Effector memory CD4-positive, alpha-beta T cell (primary cell): Measurements from ENCODE around the gene GRAMD1B.
"Not testable (repeated sequence)": the region's sequence is repeated elsewhere in the genome, so short reads cannot be mapped to it uniquely, and the experiment has no call there.

Experiments used
- DNase-seq, 3 donors: peaks; one replicate each; pipeline ENCODE4 v3.0.0-alpha.2; 2020
- H3K27ac ChIP-seq: 2 replicates; pipeline ENCODE4 v1.7.0; 2013; ENCODE audit warnings: mild to moderate bottlenecking, low read length, moderate library complexity; ENCODE audit not compliant: insufficient read depth, poor library complexity, severe bottlenecking
- H3K27me3 ChIP-seq: replicated peaks from 2 replicates; pipeline ENCODE4 v1.7.0; 2013; ENCODE audit warnings: mild to moderate bottlenecking, low read length; ENCODE audit not compliant: insufficient read depth, control insufficient read depth, poor library complexity, severe bottlenecking
- H3K36me3 ChIP-seq: 2 replicates; pipeline ENCODE4 v1.7.0; 2013; ENCODE audit warnings: mild to moderate bottlenecking, low read length, moderate library complexity; ENCODE audit not compliant: control insufficient read depth, insufficient read depth
- H3K4me1 ChIP-seq: 2 replicates; pipeline ENCODE4 v1.7.0; 2013; ENCODE audit warnings: low read length, mild to moderate bottlenecking; ENCODE audit not compliant: control insufficient read depth, insufficient read depth, poor library complexity, severe bottlenecking
- H3K4me3 ChIP-seq: 2 replicates; pipeline ENCODE4 v1.7.0; 2013; ENCODE audit warnings: low read length, low read depth, mild to moderate bottlenecking; ENCODE audit not compliant: insufficient read depth, poor library complexity, severe bottlenecking
- H3K9me3 ChIP-seq: 2 replicates; pipeline ENCODE4 v1.7.0; 2013; ENCODE audit warnings: mild to moderate bottlenecking, low read length, moderate library complexity; ENCODE audit not compliant: control insufficient read depth

GRAMD1B gene

DNA sequence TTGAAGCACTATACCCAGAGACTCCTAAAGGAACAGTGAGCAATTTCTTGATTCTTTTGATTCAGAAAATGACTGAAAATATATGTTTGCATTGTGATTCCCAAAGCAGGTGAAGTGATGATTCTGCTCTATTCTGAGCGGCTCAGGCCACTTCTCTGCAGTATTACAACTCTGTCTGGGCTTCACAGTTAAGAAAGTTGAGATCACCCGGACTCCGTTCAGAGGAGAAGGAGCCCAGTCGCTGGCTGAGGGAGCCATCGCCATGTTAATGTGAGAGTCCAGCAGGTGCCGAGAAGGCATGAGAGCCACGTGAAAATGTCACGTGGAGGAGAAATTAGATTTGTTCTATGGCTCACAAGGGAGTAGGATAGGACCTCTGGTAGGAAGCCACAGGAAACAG, 132.8 kb downstream of the GRAMD1B start:
- Histone ChIP-seq H3K36me3 (no peaks in the 10 kb centered on the region), H3K4me1 (no peaks in the 10 kb centered on the region), H3K27ac (no peak overlapping the region), H3K4me3 (no peak overlapping the region), H3K9me3 (no peaks in the 10 kb centered on the region), H3K27me3 (no peaks in the 10 kb centered on the region)
- DNase-seq: no peak

DNA sequence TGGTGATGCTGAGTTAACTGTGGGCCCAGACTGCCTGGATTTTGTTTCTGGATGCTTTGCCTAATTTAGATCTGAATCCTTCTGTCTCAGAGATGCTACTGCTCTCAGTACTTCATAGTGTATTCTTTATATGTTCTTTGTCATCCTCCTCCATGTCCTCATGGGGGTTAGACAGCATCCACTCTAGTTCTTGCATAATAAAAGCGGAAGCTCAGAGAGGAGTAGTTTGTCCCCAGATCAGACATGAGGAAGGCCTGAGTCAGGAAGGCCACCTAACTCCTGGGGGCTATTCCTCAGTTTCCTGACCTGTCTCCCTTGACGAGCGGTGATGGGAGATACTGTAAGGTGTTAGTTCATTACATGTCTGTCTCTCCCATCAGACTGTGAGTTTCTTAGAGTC, 134.2 kb downstream of the GRAMD1B start:
- H3K4me3 ChIP-seq: no peak overlapping the region
- H3K4me1 ChIP-seq: no peaks in the 10 kb centered on the region
- H3K36me3 ChIP-seq: no peaks in the 10 kb centered on the region
- H3K9me3 ChIP-seq: no peaks in the 10 kb centered on the region
- no peak for DNase-seq
- H3K27ac ChIP-seq: no peak overlapping the region
- H3K27me3 ChIP-seq: no peaks in the 10 kb centered on the region

DNA sequence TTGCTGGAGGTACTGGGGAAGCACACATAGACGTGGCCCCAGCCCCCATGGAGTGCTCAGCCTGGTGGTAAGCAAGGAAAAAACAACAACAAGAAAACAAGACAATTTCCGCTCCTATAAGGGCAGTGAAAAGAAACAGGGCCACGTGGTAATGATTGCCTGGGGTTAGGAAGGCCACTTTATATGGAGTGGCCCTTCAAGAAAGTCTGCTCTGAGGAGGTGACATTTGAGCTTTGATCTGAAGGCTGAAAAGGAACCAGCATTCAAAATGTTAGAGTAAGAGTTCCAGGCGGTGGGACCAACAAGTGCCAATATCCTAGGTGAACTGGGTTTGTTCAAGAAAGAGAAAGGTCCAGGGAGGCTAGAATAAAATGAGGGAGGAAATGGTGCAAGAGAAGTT, 136.8 kb downstream of the GRAMD1B start:
- H3K36me3 ChIP-seq: no peaks in the 10 kb centered on the region
- DNase-seq: no peak
- no peaks in the 10 kb centered on the region for H3K9me3 ChIP-seq
- H3K27me3 ChIP-seq: no peaks in the 10 kb centered on the region
- no peak overlapping the region for H3K4me3 ChIP-seq
- H3K4me1 ChIP-seq: no peaks in the 10 kb centered on the region
- H3K27ac ChIP-seq: no peak overlapping the region

DNA sequence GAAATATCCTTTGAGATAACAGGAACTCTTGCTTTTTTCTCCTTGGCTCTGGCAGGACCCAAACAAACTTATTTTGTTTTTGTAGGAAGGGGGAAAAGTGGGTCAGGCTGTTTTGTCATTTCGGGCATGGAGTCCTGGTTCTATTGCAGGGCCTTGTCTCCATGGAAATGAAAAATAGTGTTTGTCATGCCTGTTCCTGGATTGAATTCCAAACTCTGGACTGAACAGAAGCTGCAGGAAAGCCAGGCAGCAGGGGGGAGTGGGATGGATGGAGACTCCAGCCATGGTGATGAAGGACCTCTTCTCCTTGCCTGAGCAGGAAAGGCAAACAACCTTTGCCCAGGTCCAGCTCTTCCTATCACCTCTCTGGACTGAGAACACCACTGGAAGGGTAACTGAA, 137.4 kb downstream of the GRAMD1B start:
- no peaks in the 10 kb centered on the region for H3K36me3 ChIP-seq
- no peaks in the 10 kb centered on the region for H3K4me1 ChIP-seq
- no peak for DNase-seq
- H3K27me3 ChIP-seq: no peaks in the 10 kb centered on the region
- no peak overlapping the region for H3K27ac ChIP-seq
- no peaks in the 10 kb centered on the region for H3K9me3 ChIP-seq
- H3K4me3 ChIP-seq: no peak overlapping the region

DNA sequence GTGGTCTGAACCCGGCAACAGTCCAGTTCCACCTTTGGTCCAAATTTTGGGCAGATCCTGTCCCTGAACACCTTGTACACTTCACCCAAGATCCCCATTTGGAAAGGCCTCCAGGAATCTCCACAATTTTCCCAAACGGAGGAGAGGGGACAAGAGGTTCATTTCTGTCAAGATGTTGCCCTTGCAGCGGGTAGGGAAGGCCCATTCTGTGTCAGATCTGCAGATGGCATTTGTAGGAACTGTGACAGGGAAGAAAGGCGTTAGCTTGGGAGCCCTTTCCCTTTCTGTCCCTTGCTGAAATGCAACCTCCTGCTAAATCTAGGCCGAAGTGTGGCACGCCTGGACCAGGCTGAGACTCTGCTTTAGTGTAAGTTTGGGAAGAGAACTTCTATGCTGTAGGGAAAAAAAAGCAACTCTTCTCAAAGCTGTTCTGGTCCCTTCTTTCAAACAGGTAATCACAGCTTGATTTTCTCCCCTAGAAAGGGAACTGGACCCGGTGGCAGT, 138.3 kb downstream of the GRAMD1B start:
- DNase-seq: no peak

DNA sequence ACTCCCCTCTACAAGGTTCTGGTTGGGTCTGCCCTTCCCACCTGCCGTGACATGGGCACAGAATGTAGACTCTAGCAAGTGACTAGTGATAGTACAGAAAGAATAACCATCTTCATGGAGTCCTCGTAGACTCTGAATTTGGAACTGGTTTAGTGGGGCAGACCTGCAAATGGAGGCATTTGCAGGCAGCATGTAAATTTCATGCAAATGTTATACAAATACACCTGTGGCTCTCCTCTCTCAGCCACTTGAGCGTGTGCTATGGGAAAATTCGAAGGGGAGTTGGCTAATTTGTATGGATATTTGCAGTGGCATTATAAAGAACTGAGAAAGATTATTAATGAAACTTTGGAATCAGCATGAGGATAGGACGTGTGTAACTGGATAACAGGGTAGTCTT, 139.3 kb downstream of the GRAMD1B start:
- Histone ChIP-seq H3K9me3 (no peaks in the 10 kb centered on the region), H3K27ac (no peak overlapping the region), H3K4me1 (no peaks in the 10 kb centered on the region), H3K4me3 (no peak overlapping the region), H3K36me3 (no peaks in the 10 kb centered on the region), H3K27me3 (no peaks in the 10 kb centered on the region)
- DNase-seq: no peak

More for the DNA sequence above, 138.3 kb downstream of the GRAMD1B start:
- Histone ChIP-seq H3K9me3 (no peaks in the 10 kb centered on the region), H3K4me3 (no peak overlapping the region), H3K4me1 (no peaks in the 10 kb centered on the region), H3K36me3 (no peaks in the 10 kb centered on the region), H3K27ac (no peak overlapping the region), H3K27me3 (no peaks in the 10 kb centered on the region)

DNA sequence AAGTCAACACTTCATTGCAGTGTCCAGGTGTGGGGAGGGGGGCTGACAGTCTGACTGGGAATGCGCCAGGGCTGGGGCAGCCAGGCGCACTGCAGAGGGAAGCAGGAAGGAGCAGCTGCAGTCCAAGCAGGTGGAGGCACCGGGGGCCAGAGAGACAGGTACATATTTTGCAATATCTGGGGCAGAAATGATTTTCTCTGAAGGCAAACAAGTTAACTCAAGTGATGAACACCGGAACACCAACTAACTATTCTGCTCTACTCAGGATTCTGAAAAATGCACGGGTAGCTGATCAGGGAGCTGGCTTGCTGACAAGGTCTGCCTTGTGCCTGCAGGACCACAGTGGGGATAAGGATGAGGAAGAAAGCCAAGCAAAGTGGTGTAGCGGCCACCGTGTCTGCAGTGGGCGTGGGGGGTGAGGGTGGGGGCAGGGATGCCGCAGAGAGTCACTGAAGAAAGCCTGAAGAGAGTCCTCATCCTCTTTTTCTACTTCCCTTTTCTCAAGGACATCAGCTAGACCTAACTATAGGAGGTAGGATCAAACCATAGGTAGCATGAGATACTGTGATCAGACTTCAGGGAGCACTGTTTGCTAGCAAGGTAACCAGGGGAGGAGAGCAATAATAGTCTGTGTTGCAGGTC, 141.0 kb downstream of the GRAMD1B start:
- no peaks in the 10 kb centered on the region for H3K36me3 ChIP-seq
- no peak for DNase-seq
- no peaks in the 10 kb centered on the region for H3K9me3 ChIP-seq
- no peak overlapping the region for H3K27ac ChIP-seq
- H3K4me1 ChIP-seq: no peaks in the 10 kb centered on the region
- H3K27me3 ChIP-seq: no peaks in the 10 kb centered on the region
- H3K4me3 ChIP-seq: no peak overlapping the region

DNA sequence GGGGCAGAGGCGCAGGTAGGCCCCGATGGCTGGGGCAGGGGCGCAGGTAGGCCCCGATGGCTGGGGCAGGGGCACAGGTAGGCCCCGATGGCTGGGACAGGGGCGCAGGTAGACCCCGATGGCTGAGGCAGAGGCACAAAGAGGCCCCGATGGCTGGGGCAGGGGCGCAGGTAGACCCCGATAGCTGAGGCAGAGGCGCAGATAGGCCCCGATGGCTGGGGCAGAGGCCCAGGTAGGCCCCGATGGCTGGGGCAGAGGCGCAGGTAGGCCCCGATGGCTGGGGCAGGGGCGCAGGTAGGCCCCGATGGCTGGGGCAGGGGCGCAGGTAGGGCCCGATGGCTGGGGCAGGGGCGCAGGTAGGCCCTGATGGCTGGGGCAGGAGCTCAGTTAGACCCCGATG, 142.7 kb downstream of the GRAMD1B start:
- H3K4me1 ChIP-seq, H3K36me3 ChIP-seq, H3K27ac ChIP-seq, H3K27me3 ChIP-seq, DNase-seq, H3K9me3 ChIP-seq, H3K4me3 ChIP-seq: not testable (repeated sequence)

DNA sequence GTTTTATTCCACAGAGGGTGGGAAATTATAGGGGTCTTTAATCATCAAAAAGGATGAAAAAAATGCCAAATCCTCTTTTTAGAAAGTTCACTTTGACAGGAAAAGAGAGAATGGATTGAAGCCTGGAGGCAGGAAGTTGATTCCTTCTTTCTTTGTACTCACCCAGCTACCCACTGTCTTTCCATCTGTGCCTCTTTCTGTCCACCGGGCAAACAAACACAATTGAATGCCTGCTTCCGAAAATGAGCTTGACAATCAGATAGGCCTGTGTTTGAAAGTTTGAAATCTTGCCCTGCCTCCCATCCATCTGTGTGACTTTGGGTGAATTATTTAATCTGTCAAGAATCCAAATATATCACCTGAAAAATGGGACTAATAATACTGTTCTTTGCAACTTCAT, 143.2 kb downstream of the GRAMD1B start:
- Histone ChIP-seq H3K4me1 (no peaks in the 10 kb centered on the region), H3K27ac (no peak overlapping the region), H3K36me3 (no peaks in the 10 kb centered on the region), H3K27me3 (no peaks in the 10 kb centered on the region), H3K4me3 (no peak overlapping the region), H3K9me3 (no peaks in the 10 kb centered on the region)
- DNase-seq: no peak

DNA sequence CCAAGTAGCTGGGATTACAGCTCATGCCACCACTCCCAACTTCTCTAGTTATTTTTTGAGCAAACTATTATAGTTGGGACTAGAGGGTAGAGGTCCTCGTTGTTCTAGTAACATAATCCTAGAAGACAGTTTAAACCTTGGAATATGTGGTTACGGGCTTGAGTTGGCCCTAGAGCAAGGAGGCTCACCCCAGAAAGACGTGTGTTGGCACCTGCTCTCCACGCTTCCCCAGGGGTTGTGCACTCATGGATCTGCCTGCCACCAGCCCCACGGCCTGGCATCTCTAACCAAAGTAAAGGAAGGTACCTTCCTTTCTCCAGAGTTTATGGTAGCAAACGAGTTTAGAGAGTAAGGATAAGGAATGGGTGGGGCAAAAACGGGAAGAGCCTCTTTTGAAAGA, 145.4 kb downstream of the GRAMD1B start:
- Histone ChIP-seq H3K36me3 (no peaks in the 10 kb centered on the region), H3K4me1 (no peaks in the 10 kb centered on the region), H3K27me3 (no peaks in the 10 kb centered on the region), H3K4me3 (no peak overlapping the region), H3K27ac (no peak overlapping the region), H3K9me3 (no peaks in the 10 kb centered on the region)
- no peak for DNase-seq
